D341Med (cell line): Measurements from ENCODE around the gene TFDP1.
"Not testable (repeated sequence)": the region's sequence is repeated elsewhere in the genome, so short reads cannot be mapped to it uniquely, and the experiment has no call there.

Experiments used
- DNase-seq: peaks from one replicate; pipeline ENCODE4 v3.0.0; 2012; ENCODE audit warnings: low spot score

The TFDP1 gene

DNA sequence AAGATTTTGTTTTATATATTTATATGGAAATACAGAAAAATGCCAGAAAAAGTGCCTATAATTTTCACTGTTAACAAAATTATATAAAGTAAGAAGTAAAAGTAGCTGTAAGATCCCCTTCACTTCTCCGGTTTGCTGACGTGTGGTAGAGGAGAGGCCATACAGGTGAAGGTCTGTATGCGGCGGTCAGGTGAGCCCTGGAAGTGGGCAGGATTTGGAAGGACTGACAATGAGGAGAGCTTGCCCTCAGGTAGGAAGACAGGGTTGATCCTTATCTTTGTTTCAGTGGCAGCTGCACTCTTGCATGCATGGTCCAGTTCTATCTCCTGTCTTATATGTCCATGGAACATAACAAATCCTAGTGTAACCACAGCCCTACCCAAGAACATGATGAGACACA is 16.9 kb upstream of the TFDP1 start:
- no peak for DNase-seq

DNA sequence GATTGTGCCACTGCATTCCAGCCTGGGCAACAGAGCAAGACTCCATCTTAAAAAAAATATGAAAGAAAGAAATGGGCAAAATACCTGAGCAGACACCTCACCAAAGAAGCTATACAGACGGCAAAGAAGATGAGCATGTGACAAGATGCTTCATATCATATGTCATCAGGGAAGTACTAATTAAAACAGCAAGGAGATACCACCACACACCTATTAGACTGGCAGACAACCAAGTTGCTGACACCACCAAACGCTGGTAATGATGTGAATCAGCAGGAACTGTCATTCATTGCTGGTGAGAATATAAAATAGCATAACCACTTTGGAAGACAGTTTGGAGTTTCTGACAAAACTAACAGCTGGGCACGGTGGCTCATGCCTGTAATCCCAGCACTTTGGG is 11.5 kb upstream of the TFDP1 start:
- DNase-seq: no peak

DNA sequence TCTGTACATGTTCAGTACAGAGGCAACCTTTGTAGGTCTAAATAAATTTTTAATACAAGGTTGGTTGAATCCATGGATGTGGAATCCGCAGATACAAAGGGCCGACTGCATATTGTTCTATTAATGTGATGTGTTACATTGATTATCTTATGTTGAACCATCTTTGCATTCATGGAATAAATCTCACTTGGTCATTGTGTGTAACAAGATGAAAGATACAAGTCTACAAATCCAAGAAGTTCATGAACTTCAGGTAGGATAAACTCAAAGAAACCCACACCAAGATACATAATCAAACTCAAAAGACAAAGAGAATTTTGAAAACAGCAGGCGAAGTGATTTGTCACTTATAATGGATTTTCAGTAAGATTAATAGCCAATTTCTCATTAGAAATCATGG is 8.0 kb upstream of the TFDP1 start:
- no peak for DNase-seq

DNA sequence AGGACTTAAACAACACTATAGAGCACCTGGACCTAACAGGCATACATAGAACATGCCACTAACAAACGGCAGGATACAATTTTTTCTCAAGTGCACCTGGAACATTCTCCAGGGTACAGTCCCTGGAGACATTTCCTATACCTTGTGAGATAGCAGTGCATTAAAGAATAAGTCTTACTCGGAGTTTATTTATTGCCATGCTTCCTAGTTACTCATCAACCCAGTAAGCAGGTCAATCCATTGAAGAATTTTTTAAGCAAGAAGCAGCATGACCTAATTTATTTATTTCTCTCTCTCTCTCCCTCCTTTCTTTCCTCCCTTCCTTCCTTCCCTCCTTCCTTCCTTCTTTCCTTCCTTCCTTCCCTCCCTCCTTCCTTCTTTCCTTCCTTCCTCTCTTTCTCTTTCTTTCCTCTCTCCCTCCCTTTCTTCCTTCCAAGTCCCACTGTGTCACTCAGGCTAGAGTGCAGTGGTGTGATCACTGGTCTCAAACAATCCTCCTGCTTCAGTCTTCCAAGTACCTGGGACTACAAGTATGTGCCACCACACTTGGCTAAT is 6.6 kb upstream of the TFDP1 start:
- no peak for DNase-seq

DNA sequence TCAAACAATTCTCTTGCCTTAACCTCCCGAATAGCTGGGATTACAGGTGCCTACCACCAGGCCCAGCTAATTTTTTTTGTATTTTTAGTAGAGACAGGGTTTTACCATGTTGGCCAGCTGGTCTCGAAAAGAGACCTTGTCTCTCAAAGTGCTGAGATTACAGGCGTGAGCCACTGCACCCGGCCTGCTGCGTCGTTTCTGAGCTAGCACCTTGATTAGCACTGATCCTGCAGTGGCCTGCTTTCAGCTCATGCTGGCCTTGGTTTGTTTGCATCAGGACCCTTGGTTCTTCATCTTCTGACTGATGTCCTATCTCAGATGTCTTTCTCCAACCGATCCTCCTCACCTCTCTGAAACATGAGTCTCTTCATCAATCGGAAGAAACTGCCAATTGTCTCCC is 4.9 kb upstream of the TFDP1 start:
- DNase-seq: no peak

DNA sequence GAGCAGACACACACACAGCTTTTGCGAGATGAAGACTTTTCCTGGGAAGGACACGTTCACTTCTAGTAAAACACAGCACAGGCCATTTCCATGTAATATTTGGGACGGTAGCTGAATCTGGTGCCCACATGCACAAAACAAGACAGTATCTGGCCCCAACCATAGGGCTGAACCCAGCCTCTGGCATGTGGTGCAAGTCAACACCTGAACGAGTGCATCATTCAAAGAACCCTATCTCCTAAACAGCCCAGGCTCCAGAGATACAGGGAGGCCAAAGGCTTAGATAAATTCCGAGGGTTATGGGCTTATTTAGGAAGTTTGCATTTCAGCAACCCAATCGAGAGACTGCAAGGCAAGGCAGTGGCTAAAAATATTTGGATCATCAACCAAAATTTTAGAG is 2.7 kb upstream of the TFDP1 start:
- no peak for DNase-seq

DNA sequence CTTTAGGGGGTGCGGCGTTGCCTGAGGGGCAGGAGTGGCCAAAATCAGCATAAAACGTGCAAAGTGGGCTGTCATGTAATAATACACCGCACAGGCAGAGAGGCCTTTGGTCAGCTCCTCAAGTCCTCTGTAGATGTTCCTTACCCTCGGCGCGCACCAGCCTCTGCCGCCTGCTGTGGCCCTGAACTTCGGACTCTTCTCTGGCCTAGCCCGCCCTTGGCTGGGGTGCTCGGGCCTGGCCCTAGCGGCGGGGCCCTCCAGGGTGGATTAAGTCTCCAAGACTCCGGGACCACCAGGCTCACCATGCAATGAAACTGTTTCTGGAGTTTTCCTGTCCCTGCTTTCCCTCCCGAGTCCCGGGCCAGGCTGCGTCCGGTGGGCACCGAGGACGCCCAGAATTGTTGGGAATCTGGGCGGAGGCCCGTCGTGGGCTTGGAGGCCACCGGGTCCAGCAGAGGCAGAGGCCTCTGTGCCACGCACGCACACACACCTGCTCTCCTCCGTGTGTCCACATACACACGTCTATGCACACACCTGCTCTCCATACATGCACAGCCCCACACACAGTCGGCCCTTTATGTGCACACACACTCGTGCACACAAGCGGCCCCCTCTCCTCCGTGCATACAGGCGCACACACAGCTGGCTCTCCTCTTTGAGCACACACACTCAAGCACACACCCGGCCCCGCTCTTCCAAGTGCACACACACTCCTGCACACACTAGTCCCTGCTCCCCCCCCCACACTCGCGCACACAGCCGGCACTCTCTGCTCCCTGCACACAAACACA is 1.5 kb upstream of the TFDP1 start:
- no peak for DNase-seq

DNA sequence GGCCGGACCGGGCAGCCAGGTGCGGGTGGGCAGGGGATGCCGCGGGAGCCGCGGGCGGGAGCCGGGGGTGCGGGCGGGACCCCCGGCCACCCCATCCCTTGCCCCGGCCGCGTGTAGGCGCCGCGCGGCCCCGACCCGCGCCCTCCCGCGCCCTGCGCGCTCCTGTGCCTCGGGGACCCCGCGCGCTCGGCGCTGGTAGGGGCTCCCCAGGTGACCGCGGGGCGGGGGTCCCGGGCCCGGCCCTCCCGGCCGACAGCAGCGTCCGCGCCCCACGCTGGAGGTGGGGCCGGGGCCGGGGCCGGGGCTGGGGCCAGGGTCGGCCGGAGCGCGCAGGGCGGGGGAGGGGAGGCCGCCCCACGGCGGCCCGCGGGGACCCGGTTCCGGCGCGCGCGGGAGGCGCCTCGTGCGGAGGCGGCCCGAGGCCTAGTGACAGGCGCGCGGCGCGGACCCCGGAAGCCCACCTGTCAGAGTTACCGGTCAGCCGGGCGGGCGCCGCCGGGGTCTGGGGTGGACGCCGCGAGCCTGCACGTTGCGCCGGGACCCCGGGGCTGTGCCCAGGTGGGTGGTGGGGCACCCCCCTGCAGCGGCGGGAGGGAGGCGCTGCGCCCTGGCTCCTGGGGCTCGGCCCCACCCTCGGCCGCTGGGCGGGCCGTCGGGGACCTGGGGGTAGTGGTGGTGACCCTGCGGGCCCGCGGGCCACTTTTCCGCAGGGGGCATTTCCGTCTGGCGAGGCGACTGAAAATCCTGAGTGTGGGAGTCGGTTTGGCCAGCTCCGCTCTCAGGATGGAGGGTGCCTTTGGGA is 518 bp downstream of the TFDP1 start:
- DNase-seq: peak; percentile 62

DNA sequence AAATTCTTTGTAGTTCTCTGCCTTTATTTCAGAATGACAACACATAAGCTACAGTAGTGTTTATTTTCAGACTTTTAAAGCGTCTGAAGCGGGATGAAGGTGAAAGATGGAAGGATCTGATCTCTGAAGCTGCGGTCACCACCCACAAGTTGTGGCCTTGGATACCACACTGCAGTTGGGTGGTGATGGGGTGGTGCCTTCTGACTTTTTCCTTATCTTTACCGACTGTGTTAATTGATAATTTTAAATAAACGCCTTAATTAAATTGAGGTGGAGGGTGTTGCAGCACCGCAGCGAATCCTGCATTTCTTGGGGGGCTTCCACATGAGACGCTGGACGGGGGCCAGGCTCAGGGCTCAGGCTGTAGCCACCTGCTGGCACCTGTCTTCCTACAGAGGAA is 1.3 kb downstream of the TFDP1 start:
- DNase-seq: no peak

DNA sequence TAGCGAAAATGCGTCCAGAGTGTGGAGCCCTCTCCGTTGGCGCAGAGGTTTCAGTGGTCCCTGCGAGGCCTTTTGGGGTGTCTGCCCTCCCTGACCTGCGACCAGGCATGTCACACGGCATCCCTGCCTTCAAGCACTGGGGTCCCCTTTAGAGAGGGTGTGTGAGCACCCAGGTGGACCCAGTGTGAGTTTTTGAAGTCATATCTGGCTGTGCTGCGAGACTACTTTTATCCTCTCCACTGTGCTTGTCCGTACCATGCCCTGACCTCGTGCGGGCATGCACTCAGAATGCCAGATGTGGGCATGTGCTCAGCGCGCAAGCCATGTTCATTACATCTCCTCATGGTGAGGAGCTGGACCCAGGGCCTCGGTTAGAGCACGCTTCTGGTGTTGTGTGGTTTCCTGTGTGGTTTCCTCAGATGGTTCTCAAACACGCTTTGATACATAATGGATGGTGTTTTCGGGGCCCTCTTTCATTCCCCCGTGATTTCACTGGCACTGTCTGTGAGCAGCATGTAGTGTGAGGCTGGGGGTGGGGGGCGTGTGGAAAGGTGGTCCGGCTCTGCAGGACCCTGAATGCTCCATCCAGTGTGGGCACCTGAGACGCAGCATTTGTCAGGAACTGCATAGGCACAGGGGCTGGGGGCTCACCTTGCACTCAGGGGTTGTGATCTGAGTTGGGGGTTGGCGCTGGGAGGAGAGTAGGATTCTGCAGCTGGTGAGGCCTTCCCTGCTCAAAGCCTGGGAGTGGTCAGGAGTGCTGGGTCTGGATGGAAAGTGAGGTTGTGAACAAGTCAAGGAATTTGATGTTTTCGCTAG is 2.3 kb downstream of the TFDP1 start:
- no peak for DNase-seq

DNA sequence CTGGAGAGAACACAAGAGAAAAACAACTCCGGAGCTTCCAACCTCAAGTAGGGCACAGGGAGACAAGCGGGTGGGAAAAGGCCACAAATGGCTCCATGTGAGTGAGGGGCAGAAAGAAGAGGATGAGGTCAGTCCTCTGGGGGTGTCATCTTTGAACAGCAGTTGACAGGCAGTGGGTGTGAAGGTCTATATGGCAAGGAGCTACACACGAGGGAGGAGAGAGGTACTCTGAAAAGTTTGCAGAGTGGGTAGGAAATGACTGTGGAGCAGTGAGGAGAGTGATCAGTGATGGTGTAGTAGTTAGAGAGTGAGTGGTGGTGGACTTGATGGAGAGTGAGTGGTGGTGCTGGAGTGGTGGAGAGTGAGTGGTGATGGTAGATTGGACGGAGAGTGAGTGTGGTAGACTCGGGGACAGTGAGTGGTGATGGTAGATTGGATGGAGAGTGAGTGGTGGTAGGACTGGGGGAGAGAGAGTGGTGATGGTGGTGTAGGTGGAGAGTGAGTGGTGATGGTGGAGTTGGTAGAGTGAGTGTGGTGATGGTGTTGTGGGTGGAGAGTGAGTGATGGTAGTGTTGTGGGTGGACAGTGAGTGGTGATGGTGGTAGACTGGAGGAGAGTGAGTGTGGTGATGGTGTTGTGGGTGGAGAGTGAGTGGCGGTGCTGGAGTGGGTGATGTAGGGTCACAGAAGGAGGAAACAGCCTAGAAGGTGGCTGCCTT is 4.0 kb downstream of the TFDP1 start:
- no peak for DNase-seq

DNA sequence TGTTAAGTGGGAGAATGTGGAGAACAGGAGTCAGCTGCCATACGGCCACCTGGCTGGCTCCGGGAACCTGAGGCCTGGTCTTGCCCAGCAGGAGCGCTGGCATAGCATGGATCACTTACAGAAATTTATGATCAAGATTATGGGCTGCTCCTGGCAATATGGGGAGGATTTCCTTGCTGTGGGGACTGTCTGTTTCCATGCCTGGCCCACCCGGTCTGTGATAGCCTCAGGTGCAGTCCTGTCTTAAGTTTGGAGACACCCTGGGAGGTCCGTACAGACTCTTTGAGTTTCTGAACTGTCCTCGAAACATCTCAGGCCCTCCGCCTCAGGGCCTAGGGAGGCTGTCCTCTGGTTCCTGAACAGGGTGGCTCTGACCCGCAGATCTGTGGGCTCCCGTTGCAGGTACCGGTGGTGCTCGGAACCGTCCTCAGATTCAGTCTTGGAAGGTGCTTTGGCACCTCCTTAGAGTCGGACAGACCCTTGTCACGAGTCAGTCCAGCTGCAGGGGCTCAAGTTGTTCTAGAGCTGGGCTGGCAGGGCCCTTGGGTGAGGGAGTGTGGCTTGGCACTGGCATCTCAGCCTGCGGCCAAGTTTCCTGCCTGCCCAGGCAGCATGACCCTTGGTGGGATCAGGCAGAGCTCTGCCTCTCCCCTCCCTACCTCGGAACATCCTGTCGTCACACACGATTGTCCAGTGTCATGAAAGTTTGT is 4.9 kb downstream of the TFDP1 start:
- no peak for DNase-seq

DNA sequence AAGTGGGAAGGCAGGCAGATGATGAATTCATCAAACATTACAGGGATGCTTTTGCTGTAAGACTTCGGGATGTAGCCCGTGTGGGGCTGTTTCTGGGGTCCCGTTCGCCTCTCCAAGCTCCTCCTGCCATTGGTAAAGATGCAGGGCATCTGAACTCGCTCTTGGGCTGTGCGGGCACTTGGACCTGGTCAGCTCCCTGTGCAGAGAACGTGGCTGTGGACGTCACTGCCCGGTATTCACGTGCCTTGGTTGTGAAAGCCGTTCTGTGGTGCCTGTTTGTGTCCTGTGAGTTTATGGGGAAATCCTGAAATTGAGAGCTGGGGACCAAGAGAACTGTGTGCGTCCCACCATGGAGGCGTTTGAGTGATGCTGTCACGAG is 5.4 kb downstream of the TFDP1 start:
- DNase-seq: no peak

DNA sequence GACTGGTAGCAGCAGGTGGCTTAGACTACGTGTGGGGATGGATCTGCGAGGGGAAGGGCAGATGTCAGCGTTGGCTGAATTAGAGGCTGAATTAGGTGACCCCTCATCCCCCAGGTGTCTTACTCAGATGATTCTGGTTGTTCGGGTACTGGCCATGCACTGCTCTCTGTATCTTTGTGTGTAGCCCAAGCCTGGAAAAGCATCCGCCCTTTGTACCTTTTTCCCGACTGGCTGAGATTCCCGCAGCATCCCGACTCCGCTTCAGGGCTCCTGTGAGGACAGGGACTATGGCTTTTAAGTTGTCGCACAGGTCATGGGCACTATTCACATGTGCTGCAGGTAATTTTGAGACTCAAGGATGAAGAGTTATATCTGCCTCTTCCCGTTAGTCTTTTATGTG is 7.2 kb downstream of the TFDP1 start:
- DNase-seq: no peak

DNA sequence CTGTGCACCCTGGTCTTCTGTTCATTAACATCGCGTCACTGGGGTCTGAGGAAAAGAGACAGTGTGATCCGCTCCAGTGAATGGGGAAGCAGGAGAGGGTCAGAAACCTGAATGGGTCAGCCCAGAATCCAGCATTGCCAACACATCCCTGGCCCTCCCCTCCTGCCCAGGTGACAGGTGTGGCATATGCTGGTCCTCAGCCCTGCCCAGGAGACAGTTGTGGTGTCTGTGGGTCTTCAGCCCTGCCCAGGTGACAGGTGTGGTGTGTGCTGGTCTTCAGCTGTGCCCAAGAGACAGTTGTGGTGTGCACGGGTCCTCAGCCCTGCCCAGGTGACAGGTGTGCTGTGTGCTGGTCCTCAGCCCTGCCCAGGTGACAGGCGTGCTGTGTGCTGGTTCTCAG is 8.0 kb downstream of the TFDP1 start:
- no peak for DNase-seq

DNA sequence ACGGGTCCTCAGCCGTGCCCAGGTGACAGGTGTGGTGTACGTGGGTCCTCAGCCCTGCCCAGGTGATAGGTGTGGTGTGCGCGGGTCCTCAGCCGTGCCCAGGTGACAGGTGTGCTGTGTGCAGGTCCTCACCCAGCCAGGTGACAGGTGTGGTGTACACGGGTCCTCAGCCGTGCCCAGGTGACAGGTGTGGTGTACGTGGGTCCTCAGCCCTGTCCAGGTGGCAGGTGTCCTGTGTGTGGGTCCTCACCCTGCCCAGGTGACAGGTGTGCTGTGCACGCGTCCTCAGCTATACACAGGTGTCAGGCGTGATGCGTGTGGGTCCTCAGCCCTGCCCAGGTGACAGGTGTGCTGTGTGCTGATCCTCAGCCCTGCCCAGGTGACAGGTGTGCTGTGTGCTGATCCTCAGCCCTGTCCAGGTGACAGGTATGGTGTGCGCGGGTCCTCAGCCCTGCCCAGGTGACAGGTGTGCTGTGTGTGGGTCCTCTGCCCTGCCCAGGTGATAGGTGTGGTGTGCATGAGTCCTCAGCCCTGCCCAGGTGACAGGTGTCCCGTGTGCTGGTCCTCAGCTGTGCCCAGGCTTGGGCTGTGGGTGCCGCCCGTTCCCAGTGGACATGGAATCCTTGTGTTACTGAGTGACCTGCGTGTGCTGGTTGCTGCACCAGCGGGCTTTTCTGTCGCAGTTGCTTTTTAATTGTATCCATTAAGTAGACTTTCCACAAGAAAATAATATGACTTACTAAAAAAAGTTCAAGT is 9.7 kb downstream of the TFDP1 start:
- DNase-seq: not testable (repeated sequence)

DNA sequence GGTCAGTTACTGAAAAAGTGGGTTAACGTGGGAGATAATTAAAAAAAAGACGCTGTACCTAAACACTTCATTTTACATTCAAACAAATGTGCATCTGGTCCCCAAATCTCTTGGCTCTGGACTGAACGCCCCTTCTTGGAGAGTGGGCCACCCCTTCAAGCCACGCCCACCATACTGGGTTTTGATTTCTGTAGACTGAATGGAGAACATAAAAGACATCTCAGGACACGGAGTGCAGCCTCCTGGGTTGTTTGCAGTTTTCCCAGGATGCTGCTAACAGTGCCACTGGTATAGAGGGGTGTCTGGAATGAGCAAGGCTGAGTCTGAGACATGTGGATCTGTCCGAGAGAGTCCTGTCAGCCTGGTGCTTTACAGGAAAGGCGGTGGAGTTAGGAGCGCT is 10.6 kb downstream of the TFDP1 start:
- no peak for DNase-seq

DNA sequence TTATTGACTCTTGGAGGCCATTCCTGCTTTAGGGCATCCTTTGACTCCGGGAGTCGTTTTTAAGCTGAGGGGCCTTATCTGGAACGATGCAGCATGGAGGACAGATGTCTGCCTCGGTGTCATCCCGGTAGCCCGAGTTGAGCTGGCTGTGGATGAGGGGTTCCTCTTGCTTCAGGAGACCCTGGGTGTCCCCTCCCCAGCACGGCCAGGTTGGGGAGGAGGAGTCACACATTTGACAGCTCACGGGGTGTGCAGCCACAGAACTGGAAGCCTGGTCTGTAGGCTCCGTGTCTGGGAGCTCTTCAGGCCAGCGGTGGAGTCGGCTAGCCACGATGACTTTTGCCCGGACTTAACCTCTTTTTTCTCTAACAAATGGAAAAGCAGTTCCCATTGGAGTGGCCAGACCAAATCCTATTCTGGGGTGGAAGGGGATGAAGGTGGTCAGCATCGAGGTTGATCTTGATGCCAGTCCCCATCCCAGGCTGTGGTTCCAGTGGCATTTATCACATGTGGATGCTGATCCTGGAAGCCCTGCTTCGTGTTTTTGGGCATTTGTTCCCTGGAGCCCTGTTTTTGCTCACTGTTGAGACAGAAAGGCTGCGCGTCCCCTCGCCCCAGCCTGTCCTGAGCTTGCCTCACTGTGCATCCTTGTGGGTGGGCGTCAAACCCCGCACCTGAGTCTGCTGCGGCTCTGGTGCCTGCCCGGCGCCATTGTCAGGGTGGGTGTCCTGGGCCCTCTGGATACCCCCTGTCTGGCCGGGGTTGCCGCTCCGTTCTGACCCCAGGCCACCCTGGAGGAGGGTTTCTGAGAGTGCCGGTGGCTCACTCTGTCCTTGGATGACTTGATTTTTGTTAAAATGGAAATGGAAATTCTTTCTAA is 12.0 kb downstream of the TFDP1 start:
- no peak for DNase-seq

DNA sequence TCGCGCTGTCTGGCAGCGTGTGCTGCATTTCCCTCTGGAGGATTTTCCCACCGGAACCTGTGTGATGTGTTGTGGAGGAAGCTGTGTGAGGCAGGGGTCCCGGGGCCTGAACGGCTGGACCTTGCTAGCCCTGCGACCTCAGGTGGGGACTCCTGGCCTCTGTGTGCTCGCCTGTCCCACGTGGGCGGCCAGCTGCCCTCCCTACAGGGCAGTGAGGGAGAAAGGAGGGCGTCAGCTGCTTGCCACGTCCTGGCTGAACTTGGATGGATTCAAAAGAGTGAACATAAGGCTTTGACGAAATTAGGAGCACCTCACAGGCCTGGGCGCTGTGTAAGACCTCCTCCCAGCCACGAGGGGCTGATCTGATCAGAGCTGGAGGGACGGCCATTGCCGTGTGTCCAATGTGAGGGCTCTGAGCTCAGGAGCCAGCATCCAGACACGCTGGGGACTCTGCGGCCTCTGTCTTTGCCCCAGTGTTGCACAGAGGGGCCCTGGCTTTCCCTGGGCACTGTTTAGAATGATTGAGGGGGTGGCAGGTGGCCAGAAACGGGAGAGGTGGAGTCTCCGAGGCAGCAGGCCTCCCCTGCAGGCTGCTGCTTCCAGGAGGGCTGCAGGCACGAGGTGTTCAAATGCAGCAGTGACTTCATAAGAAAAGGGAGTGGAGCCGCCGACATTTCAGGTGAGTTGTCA is 13.0 kb downstream of the TFDP1 start:
- DNase-seq: no peak
